CD4-positive, alpha-beta memory T cell (primary cell): ENCODE results near the gene BUB3. TPM values are rescaled to one million over a fixed set of nuclear protein-coding genes. Genes with fewer than 3 reads are reported as not detected.

Source experiments
- CTCF ChIA-PET: fragments of 350-600 bp; sonication (Branson Sonifier 250); formaldehyde crosslinking; loops from one replicate; lab custom pipeline; 2021; ENCODE audit warnings: inconsistent platforms; ENCODE audit not compliant: partially characterized antibody; lab: Charles Lee
- POLR2A ChIA-PET: fragments of 350-600 bp; sonication (Branson Sonifier 250); formaldehyde crosslinking; loops from one replicate; lab custom pipeline; 2021; ENCODE audit not compliant: partially characterized antibody; lab: Charles Lee
- DNase-seq, 5 donors: peaks; one replicate each; pipeline versions ENCODE4 v3.0.0 to v3.0.0-alpha.2; 2020 to 2022; ENCODE audit warnings: mixed read lengths in 1 of 5
- H3K27ac ChIP-seq: one replicate; pipeline ENCODE4 v1.7.0; 2013; ENCODE audit warnings: low read depth, low read length
- H3K27me3 ChIP-seq: 2 replicates; pipeline ENCODE4 v1.7.0; 2013; ENCODE audit warnings: mild to moderate bottlenecking, low read length, moderate library complexity; ENCODE audit not compliant: insufficient read depth
- H3K36me3 ChIP-seq: 2 replicates; pipeline ENCODE4 v1.7.0; 2013; ENCODE audit warnings: mild to moderate bottlenecking, low read length, moderate library complexity; ENCODE audit not compliant: insufficient read depth
- H3K4me1 ChIP-seq: 2 replicates; pipeline ENCODE4 v1.7.0; 2013; ENCODE audit warnings: mild to moderate bottlenecking, low read length, moderate library complexity; ENCODE audit not compliant: insufficient read depth
- H3K4me3 ChIP-seq, 2 donors: one replicate each; pipeline ENCODE4 v1.7.0; 2013; ENCODE audit warnings: low read length in 2 of 2, mild to moderate bottlenecking in 1 of 2
- H3K9me3 ChIP-seq, 2 donors: one replicate each; pipeline ENCODE4 v1.7.0; 2013; ENCODE audit warnings: low read length in 2 of 2, control low read depth in 1 of 2; ENCODE audit not compliant: control insufficient read depth in 1 of 2
- H3K27ac Mint-ChIP-seq, 7 donors: one replicate each; pipeline ENCODE4 v1.8.0; 2020 to 2021; ENCODE audit warnings: mixed read lengths in 7 of 7, mild to moderate bottlenecking in 6 of 7, inconsistent platforms in 3 of 7, moderate library complexity in 3 of 7
- H3K27me3 Mint-ChIP-seq, 2 donors: one replicate each; pipeline ENCODE4 v1.8.0; 2020 to 2021; ENCODE audit warnings: mixed read lengths in 2 of 2
- H3K36me3 Mint-ChIP-seq, 2 donors: one replicate each; pipeline ENCODE4 v1.8.0; 2020 to 2021; ENCODE audit warnings: mixed read lengths in 2 of 2, inconsistent platforms in 1 of 2, mild to moderate bottlenecking in 1 of 2
- H3K4me1 Mint-ChIP-seq, 4 donors: one replicate each; pipeline ENCODE4 v1.8.0; 2020 to 2021; ENCODE audit warnings: mixed read lengths in 4 of 4, mild to moderate bottlenecking in 1 of 4
- H3K4me3 Mint-ChIP-seq, 8 donors: one replicate each; pipeline ENCODE4 v1.8.0; 2020 to 2021; ENCODE audit warnings: mixed read lengths in 8 of 8, mild to moderate bottlenecking in 7 of 8, moderate library complexity in 6 of 8, inconsistent platforms in 3 of 8
- H3K9me3 Mint-ChIP-seq, 8 donors: one replicate each; pipeline ENCODE4 v1.8.0; 2020 to 2021; ENCODE audit warnings: mixed read lengths in 8 of 8, mild to moderate bottlenecking in 5 of 8, inconsistent platforms in 3 of 8, moderate library complexity in 1 of 8
- intact Hi-C: fragments of 100-400 bp; cut with micrococcal nuclease; formaldehyde crosslinking; loops from one replicate; pipeline ENCODE4 v1.15.1; 2023
- polyA plus RNA-seq, 2 donors: library from polyadenylated mRNA; unstranded; fragments of 300-500 nt; fragmentation: Illumina TruSeq; gene quantifications; one replicate each; pipeline ENCODE4 v1.2.3, GENCODE V29; 2021
- total RNA-seq, 2 experiments: library from RNA; stranded (reverse); gene quantifications; one replicate each; pipeline ENCODE4 v1.2.3, GENCODE V29; 2021

The BUB3 gene
- total and polyA plus RNA-seq, 4 experiments from 2014 or later: 162 to 371 (median 197) TPM

DNA sequence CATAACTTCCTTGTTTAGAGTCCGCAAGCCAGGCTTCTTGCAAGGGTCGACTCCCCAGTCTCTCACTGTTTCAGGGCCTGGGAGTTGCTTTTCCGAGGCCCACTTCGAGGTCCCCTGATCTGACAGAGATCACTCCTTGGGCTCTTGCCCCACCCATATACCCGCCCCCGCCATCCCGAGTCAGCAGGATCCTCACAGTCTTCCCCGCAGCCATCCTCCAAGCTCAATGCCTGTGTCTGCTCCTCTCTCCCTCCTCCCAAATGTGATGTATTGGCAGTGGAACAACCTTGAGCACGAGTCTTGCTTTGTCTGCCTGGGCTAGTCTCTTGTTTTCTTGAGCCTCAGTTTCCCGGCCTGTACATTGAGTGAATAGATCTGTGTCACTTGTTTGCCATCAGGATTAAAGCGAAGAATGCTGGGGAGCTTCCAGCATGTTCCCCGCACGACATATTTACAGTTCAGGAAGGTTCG is 8.6 kb upstream of the BUB3 start:
- Mint-ChIP-seq H3K9me3 (peaks cover 0 to 5% (median 0%) of the 10 kb centered on the region in 8 donors), H3K27me3 (peaks cover 66 to 73% of the 10 kb centered on the region in 2 donors), H3K4me1 (peaks cover 40 to 78% (median 56%) of the 10 kb centered on the region in 4 donors), H3K36me3 (no peaks in the 10 kb centered on the region), H3K27ac (peak overlapping the region in 2 of 7 donors; percentile 12 to 13), H3K4me3 (peak overlapping the region in 7 of 8 donors; percentile 9 to 67 (median 59))
- ChIA-PET POLR2A (interaction anchor here (2.4 to 2.5 kb wide), 2 partner anchors 8 to 96 kb away, joined by 7 to 10 read pairs; partner anchors contain the start of gene BUB3), CTCF (interaction anchor here (0.8 to 1.6 kb wide), 5 partner anchors 8 to 580 kb away, joined by 3 to 8 read pairs (median 3); partner anchors contain the start of gene BUB3)
- no peaks in the 10 kb centered on the region for H3K36me3 ChIP-seq
- intact Hi-C loops: no loop called here
- peaks cover 88% of the 10 kb centered on the region for H3K27me3 ChIP-seq
- no peaks in the 10 kb centered on the region for H3K9me3 ChIP-seq
- peaks cover 88% of the 10 kb centered on the region for H3K4me1 ChIP-seq
- H3K27ac ChIP-seq: no peak overlapping the region
- no peak overlapping the region for H3K4me3 ChIP-seq
- DNase-seq: no peak

DNA sequence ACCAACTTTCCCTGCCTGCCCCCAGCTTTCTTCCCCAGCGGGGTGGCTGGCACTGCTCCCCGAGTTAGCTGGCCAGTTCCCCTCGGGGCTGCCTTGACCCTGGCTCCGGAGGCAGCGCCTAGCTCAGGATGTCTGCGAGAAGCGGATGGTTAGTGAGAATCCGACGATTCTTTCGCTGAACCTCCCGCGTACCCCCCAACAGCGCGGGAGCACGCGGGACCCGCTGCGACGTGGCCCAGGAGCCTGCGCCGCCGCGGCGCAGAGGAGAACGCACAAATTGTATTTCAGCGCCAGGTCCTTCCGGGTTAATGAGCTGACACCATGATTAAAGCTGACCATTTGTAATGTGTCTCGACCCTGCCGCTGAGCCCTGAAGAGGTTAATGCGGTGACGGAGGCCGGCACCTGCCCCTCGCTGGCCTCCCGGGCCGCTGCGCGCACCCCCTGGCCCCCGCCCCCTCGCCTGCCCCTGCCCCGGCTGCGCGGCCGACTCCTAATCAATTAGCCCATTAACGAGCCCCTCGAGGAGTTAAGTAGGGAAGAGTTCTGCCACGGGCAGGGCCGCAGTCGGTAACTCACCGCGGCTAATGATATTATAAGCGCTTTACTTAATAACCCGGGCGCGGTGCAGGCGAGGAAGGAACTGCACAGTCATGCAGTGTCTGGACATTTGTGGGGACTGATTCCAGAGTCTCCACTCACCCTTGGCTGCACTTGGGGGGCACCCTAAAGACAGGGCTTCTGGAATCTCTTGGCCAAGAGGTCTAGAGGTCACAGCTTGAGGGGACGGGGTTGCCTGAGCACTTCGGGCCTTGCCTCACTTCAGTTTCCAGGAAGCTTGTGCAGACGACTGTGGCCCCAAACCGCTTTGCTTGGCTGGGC is 7.9 kb upstream of the BUB3 start:
- POLR2A ChIA-PET: interaction anchor here (2.4 to 2.5 kb wide), 2 partner anchors 8 to 95 kb away, joined by 7 to 10 read pairs; partner anchors contain the start of gene BUB3
- no peak for DNase-seq
- Histone ChIP-seq H3K9me3 (no peaks in the 10 kb centered on the region), H3K4me3 (no peak overlapping the region), H3K36me3 (no peaks in the 10 kb centered on the region), H3K4me1 (peaks cover 91% of the 10 kb centered on the region), H3K27ac (no peak overlapping the region), H3K27me3 (peaks cover 81% of the 10 kb centered on the region)
- Mint-ChIP-seq H3K9me3 (peaks cover 0 to 5% (median 0%) of the 10 kb centered on the region in 8 donors), H3K36me3 (no peaks in the 10 kb centered on the region), H3K4me1 (peaks cover 40 to 78% (median 59%) of the 10 kb centered on the region in 4 donors), H3K27ac (peak overlapping the region in 1 of 7 donors; percentile 66), H3K4me3 (peak overlapping the region in 6 of 8 donors; percentile 30 to 78 (median 62)), H3K27me3 (peaks cover 59 to 69% of the 10 kb centered on the region in 2 donors)
- CTCF ChIA-PET: interaction anchor here (0.8 to 1.6 kb wide), 3 partner anchors 8 to 581 kb away, joined by 3 to 8 read pairs (median 3); partner anchors contain the start of gene BUB3
- intact Hi-C loops: no loop called here

DNA sequence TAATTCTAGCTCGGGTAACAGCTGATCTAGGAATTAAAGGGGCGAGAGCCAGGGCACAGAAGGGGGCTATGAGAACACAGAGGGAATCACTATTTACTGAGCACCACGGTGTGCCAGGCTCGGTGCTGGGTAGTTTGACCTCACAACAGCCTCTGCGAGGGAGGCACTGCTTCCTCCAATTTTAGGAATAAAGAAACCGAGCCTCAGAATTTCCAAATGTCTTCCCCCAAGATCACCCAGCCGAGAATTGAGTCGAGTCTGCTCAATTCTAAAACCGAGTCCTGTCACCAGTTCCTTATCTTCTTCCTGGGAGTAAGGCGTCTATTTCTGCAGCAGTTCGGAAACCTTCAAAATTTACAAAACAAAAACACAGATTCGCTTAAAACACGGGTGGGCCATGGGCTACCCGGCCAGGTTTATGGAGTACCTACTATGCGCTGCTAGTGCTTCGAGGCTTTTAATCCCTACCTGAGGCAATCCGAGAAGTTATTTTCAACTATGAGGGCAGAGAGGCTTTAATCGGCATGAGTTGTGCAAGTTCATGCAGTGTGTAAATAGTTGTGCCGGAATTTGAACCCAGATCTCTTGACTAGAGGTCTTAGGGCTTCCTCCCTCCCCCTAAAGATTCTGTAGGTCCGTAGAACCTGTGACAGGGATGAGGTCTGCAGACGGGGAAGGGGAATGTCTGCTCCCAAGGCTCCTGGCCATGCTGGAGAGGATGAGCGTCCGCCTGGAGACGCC is 7.1 kb upstream of the BUB3 start:
- H3K4me3 Mint-ChIP-seq: peak overlapping the region in 6 of 8 donors; percentile 30 to 78 (median 55)
- Histone ChIP-seq H3K27me3 (peaks cover 73% of the 10 kb centered on the region), H3K4me3 (no peak overlapping the region), H3K9me3 (no peaks in the 10 kb centered on the region), H3K4me1 (peaks cover 92% of the 10 kb centered on the region), H3K27ac (no peak overlapping the region), H3K36me3 (no peaks in the 10 kb centered on the region)
- no peaks in the 10 kb centered on the region for H3K36me3 Mint-ChIP-seq
- peak overlapping the region in 2 of 7 donors; percentile 3 to 66 for H3K27ac Mint-ChIP-seq
- peaks cover 54 to 65% of the 10 kb centered on the region in 2 donors for H3K27me3 Mint-ChIP-seq
- H3K9me3 Mint-ChIP-seq: peaks cover 0 to 5% (median 0%) of the 10 kb centered on the region in 8 donors
- H3K4me1 Mint-ChIP-seq: peaks cover 36 to 78% (median 61%) of the 10 kb centered on the region in 4 donors
- POLR2A ChIA-PET: no interaction called here
- CTCF ChIA-PET: no interaction called here
- intact Hi-C loops: no loop called here
- DNase-seq: no peak

DNA sequence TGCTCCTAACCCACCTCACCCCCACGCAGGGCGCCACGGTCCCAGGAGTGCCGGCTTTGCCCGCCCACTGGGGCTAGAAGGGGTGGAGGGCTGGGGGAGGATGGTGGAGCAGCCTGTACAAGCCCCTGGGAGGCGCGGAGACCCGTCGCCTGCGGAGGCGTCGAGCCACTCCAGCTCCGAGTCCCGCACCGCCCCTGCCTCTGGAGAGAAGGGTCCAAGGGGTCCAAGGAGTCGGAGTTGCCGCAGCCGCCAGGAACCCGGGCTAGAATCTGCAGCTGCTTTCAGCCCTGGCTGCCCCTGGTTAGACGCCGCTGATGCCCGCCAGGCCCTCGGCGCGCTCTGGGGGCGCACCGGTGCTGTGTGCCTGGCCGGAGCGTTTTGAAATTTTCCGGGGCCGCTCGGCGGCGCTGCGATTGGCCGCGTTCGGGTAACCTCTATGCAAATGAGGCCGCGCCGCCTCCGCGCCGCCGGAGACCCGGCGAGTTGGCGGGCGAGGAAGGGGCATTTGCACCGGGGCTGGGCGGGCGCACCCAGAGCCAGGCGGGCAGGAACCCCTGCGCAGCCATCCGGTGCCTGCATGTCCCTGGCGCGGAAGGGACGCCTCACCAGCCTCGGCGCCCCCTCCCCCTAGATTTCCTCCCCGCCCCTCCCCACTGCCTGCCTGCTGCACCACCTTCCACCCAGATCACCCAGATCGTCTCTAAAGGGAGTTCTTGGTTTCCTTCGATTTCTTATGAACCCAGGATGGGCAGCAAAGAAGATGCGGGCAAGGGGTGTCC is 6.4 kb upstream of the BUB3 start, which contains the start of gene HMX2:
Gene HMX2, plus strand, starts transcription at position 502 of the 779 bp plus-strand sequence. Its CDS starts 243 bp downstream, at position 745.
- H3K4me3 ChIP-seq: peak within 1 kb of the TSS in 1 of 2 donors; percentile 29
- peak in 3 of 5 donors; percentile 28 to 48 (median 33) for DNase-seq
- ChIA-PET CTCF (no interaction called here), POLR2A (interaction anchor here (2.1 kb wide), 1 partner anchor 95 kb away, joined by 9 read pairs; no protein-coding TSS in a partner anchor)
- no peak within 1 kb of the TSS for H3K27ac ChIP-seq
- no peaks in the 10 kb centered on the region for H3K36me3 ChIP-seq
- peak within 1 kb of the TSS in 2 of 7 donors; percentile 3 to 66 for H3K27ac Mint-ChIP-seq
- H3K4me1 ChIP-seq: peaks cover 85% of the 10 kb centered on the region
- no peaks in the 10 kb centered on the region for H3K36me3 Mint-ChIP-seq
- peaks cover 0 to 5% (median 0%) of the 10 kb centered on the region in 8 donors for H3K9me3 Mint-ChIP-seq
- peaks cover 51 to 59% of the 10 kb centered on the region in 2 donors for H3K27me3 Mint-ChIP-seq
- H3K9me3 ChIP-seq: no peaks in the 10 kb centered on the region
- peak within 1 kb of the TSS; percentile 62 to 88 (median 78) for H3K4me3 Mint-ChIP-seq
- intact Hi-C loops: no loop called here
- peaks cover 36 to 74% (median 59%) of the 10 kb centered on the region in 4 donors for H3K4me1 Mint-ChIP-seq
- peaks cover 66% of the 10 kb centered on the region for H3K27me3 ChIP-seq

DNA sequence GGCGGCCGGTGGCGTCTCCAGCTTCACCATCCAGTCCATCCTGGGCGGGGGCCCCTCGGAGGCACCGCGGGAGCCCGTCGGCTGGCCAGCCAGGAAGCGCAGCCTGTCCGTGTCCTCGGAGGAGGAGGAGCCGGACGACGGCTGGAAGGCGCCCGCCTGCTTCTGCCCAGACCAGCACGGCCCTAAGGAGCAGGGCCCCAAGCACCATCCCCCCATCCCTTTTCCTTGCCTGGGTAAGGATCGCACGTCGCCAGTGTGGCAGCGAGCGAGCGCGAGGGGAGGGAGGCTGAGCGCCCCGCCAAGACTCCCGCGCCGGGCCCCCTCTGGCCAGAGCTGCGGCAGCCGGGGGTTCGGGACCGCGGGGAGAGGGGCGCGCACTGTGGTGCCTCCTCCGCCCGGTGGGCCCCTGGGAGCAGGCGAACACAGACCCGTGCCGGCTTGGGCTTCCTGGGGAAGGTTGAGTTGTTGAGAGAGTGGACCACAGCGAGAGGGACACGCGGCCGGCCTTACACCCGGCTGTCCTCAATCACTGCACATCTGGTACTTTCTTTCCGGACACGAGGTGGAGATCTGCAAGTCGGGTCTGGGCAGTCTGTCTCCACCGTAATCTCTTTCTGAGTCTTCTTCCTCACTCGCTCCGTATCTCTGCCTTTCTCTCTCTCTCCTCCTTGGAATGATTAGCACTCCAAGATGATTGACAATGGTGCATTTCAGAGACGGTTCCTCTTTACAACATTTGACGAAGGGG is 5.6 kb upstream of the BUB3 start:
- ChIA-PET POLR2A (interaction anchor here (1.3 to 2.1 kb wide), 3 partner anchors 10 to 195 kb away, joined by 3 to 9 read pairs (median 4); partner anchors contain the start of gene C10orf88), CTCF (interaction anchor here (3.7 kb wide), 1 partner anchor 15 kb away, joined by 16 read pairs; no protein-coding TSS in a partner anchor)
- H3K27me3 ChIP-seq: peaks cover 59% of the 10 kb centered on the region
- no peak overlapping the region for H3K27ac ChIP-seq
- peak overlapping the region; percentile 62 to 88 (median 78) for H3K4me3 Mint-ChIP-seq
- DNase-seq: peak in 1 of 5 donors; percentile 21
- peaks cover 35 to 74% (median 55%) of the 10 kb centered on the region in 4 donors for H3K4me1 Mint-ChIP-seq
- intact Hi-C loops: no loop called here
- H3K27me3 Mint-ChIP-seq: peaks cover 44 to 53% of the 10 kb centered on the region in 2 donors
- peak overlapping the region in 1 of 2 donors; percentile 29 for H3K4me3 ChIP-seq
- peaks cover 0 to 3% (median 0%) of the 10 kb centered on the region in 8 donors for H3K9me3 Mint-ChIP-seq
- H3K4me1 ChIP-seq: peaks cover 81% of the 10 kb centered on the region
- H3K27ac Mint-ChIP-seq: peak overlapping the region in 1 of 7 donors; percentile 3
- no peaks in the 10 kb centered on the region for H3K9me3 ChIP-seq
- no peaks in the 10 kb centered on the region for H3K36me3 ChIP-seq
- H3K36me3 Mint-ChIP-seq: no peaks in the 10 kb centered on the region
